HEK293T (cell line): ENCODE data around the gene METTL23.

Source experiments
- ELF4 ChIP-seq: fragments of 450-650 bp; IDR thresholded peaks from 2 replicates; pipeline ENCODE4 v1.6.1; 2017; ENCODE audit warnings: antibody characterized with exemption
- FOXA1 ChIP-seq: fragments of 450-650 bp; IDR thresholded peaks from 2 replicates; pipeline ENCODE4 v1.6.1; 2016; ENCODE audit warnings: mild to moderate bottlenecking
- SP1 ChIP-seq: fragments of 450-650 bp; IDR thresholded peaks from 2 replicates; pipeline ENCODE4 v1.6.1; 2017

GRCh38 chr17:76716839-76717215, 9.8 kb upstream of the METTL23 start:
- TF ChIP-seq FOXA1 = no peak
- no peak for TF ChIP-seq ELF4
- no peak for TF ChIP-seq SP1
